ENCODE measurements around the gene SLC7A4.
"Not testable (repeated sequence)": the region's sequence is repeated elsewhere in the genome, so short reads cannot be mapped to it uniquely, and the experiment has no call there.

Gene SLC7A4

DNA sequence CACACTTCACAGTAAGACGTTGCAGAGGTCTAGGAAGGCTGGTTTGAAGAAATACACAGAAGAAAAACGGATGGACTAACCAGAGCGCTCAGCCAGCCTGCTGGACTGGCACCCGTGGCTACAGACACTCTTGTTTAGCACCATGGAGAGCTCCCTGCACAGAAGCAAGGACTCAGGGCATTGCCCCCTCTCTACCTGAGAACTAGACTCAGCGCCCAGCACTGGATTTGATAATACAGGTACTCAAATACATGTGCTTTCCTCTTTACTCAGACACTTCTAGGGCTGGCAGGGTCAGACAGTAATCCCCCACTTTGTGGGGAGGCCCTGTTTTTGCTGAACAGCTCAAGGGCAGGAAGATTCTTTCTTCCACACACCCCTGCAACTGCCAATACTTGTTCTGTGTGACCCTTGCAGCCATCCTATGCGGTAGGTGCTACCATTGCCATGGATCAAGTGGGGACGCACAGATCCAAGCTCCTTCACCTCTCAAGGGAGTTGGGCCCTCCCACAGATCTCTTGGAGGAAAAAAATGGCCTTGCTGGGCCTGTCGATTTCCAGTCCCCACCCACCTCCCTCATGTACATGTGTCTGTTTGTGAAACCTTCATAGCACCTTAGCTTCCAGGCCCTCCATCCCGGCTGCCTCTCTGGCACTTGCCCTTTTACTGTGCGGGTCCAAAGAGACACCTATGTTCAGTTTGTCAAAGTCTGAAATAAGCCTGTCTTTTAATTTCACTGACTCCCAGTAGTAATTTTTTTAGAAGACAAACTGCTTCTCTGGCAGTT is 22.5 kb downstream of the SLC7A4 start:
- Histone ChIP-seq H3K27me3 (no peaks in the 10 kb centered on the region), H3K36me3 (no peaks in the 10 kb centered on the region), H4K20me1 (peaks cover 0 to 9% (median 0%) of the 10 kb centered on the region in 11 experiments; a peak in 5 of 22 replicates), H3K4me2 (no peak overlapping the region), H3K9ac (no peak overlapping the region), H3K27ac (no peak overlapping the region), H3K4me1 (peaks cover 11 to 21% (median 17%) of the 10 kb centered on the region in 10 experiments), H3K4me3 (no peak overlapping the region), H3K9me3 (replicated peaks in 1 of 11) (no peaks in the 10 kb centered on the region)
- TF ChIP-seq Cebpa-rat (IDR thresholded peaks at IDR 0.05) = no peak

- H3K4me1 ChIP-seq = peaks cover 6 to 15% (median 10%) of the 10 kb centered on the region in 10 experiments; a peak in 19 of 20 replicates
- not testable (repeated sequence) for H3K4me2 ChIP-seq; H3K4me3 ChIP-seq; H3K27ac ChIP-seq; H3K36me3 ChIP-seq; H3K9ac ChIP-seq; H4K20me1 ChIP-seq; H3K9me3 ChIP-seq (replicated peaks in 1 of 11); H3K27me3 ChIP-seq
Measured at GRCh38 chr22:21009208-21009607, 23.2 kb downstream of the SLC7A4 start.

GRCh38 chr22:21003782-21004181 is 28.6 kb downstream of the SLC7A4 start:
- Histone ChIP-seq H3K4me3 (peak overlapping the region in 4 of 10 experiments; percentile 70 to 79 (median 77); a peak in 4 of 20 replicates), H3K27ac (no peak overlapping the region), H3K9me3 (replicated peaks in 1 of 11) (no peaks in the 10 kb centered on the region), H3K9ac (peak overlapping the region in 6 of 11 experiments; percentile 3 to 98 (median 95); a peak in 6 of 22 replicates), H3K4me1 (peaks cover 33 to 42% (median 37%) of the 10 kb centered on the region in 10 experiments), H3K27me3 (no peaks in the 10 kb centered on the region), H3K36me3 (peaks cover 12 to 20% (median 18%) of the 10 kb centered on the region in 11 experiments; a peak in 21 of 22 replicates), H4K20me1 (peaks cover 0 to 26% (median 21%) of the 10 kb centered on the region in 11 experiments; a peak in 17 of 22 replicates), H3K4me2 (peak overlapping the region; percentile 96 to 100 (median 99))
- no peak for TF ChIP-seq Cebpa-rat (IDR thresholded peaks at IDR 0.05)

- peak within 1 kb of the TSS; percentile 92 to 98 (median 96) for H3K27ac ChIP-seq
- H3K36me3 ChIP-seq = peaks cover 29 to 41% (median 38%) of the 10 kb centered on the region in 11 experiments; a peak in 21 of 22 replicates
- H3K9me3 ChIP-seq (replicated peaks in 1 of 11) = no peaks in the 10 kb centered on the region
- peak within 1 kb of the TSS; percentile 96 to 100 (median 99) for H3K4me2 ChIP-seq
- H3K4me1 ChIP-seq = peaks cover 33 to 43% (median 37%) of the 10 kb centered on the region in 10 experiments
- TF ChIP-seq Cebpa-rat (IDR thresholded peaks at IDR 0.05) = no peak
- peak within 1 kb of the TSS; percentile 62 to 82 (median 77) for H3K4me3 ChIP-seq
- peaks cover 0 to 46% (median 41%) of the 10 kb centered on the region in 11 experiments; a peak in 17 of 22 replicates for H4K20me1 ChIP-seq
- H3K9ac ChIP-seq = peak within 1 kb of the TSS; percentile 89 to 98 (median 95)
- H3K27me3 ChIP-seq = no peaks in the 10 kb centered on the region
Measured at GRCh38 chr22:21001601-21002325, 30.6 kb downstream of the SLC7A4 start, which contains the start of gene THAP7. Gene THAP7, minus strand, starts transcription at chr22:21002118. Its CDS starts 207 bp downstream, at chr22:21001911.

GRCh38 chr22:21000987-21001600 is 31.3 kb downstream of the SLC7A4 start:
- Histone ChIP-seq H3K4me1 (peaks cover 33 to 43% (median 37%) of the 10 kb centered on the region in 10 experiments), H3K27ac (peak overlapping the region; percentile 92 to 98 (median 96)), H3K36me3 (peaks cover 29 to 47% (median 44%) of the 10 kb centered on the region in 11 experiments; a peak in 21 of 22 replicates), H3K9me3 (replicated peaks in 1 of 11) (no peaks in the 10 kb centered on the region), H3K4me3 (peak overlapping the region; percentile 62 to 82 (median 77)), H3K27me3 (no peaks in the 10 kb centered on the region), H3K4me2 (peak overlapping the region; percentile 96 to 100 (median 99)), H3K9ac (peak overlapping the region; percentile 89 to 98 (median 95)), H4K20me1 (peaks cover 0 to 53% (median 44%) of the 10 kb centered on the region in 11 experiments; a peak in 18 of 22 replicates)
- TF ChIP-seq Cebpa-rat (IDR thresholded peaks at IDR 0.05) = no peak

DNA sequence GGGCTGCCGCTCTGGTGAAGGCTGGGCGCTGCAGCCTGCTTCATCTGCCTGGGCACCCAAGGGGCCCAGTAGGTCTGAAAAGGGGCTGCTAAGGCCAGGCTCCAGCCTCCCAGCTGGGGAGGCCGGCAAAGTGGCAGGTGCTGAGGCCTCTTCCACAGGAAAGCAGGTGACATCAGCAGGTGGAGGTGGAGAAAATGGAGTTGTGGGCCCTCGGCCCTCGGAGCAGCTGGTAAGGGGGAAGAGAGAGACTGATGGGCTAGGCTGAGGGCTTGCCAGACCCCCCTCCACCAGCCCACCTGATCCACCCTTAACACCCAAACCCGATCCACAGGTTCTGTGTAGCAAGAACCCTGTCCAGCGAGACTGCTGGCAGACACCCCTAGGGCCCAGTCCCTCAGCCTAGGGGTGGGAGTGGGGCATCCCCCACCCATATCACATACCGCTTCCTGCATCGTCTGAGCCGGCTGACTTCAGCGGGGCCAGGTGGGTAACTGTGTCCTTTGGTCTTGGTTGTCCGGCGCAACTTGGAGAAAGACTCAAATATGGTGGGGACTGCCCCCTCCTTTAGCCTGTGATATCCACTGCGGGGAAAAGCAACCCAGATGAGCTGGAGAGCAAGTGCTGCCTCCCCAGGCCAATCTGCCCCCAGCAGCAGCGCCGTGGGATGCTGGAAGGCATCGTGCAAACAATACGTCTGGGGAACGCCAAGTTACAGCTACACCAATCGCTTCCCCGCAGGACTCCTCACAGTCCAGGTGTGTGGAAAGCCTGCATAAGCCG is 32.0 kb downstream of the SLC7A4 start:
- H3K4me1 ChIP-seq = peaks cover 33 to 43% (median 37%) of the 10 kb centered on the region in 10 experiments
- no peak for TF ChIP-seq Cebpa-rat (IDR thresholded peaks at IDR 0.05)
- peak overlapping the region; percentile 62 to 82 (median 77) for H3K4me3 ChIP-seq
- H3K9me3 ChIP-seq (replicated peaks in 1 of 11) = no peaks in the 10 kb centered on the region
- H3K27me3 ChIP-seq = no peaks in the 10 kb centered on the region
- peak overlapping the region; percentile 96 to 100 (median 99) for H3K4me2 ChIP-seq
- H3K27ac ChIP-seq = peak overlapping the region; percentile 92 to 98 (median 96); a peak in 20 of 22 replicates
- H3K9ac ChIP-seq = peak overlapping the region; percentile 89 to 98 (median 95)
- H4K20me1 ChIP-seq = peaks cover 0 to 57% (median 46%) of the 10 kb centered on the region in 11 experiments; a peak in 18 of 22 replicates
- H3K36me3 ChIP-seq = peaks cover 29 to 53% (median 49%) of the 10 kb centered on the region in 11 experiments; a peak in 21 of 22 replicates

DNA sequence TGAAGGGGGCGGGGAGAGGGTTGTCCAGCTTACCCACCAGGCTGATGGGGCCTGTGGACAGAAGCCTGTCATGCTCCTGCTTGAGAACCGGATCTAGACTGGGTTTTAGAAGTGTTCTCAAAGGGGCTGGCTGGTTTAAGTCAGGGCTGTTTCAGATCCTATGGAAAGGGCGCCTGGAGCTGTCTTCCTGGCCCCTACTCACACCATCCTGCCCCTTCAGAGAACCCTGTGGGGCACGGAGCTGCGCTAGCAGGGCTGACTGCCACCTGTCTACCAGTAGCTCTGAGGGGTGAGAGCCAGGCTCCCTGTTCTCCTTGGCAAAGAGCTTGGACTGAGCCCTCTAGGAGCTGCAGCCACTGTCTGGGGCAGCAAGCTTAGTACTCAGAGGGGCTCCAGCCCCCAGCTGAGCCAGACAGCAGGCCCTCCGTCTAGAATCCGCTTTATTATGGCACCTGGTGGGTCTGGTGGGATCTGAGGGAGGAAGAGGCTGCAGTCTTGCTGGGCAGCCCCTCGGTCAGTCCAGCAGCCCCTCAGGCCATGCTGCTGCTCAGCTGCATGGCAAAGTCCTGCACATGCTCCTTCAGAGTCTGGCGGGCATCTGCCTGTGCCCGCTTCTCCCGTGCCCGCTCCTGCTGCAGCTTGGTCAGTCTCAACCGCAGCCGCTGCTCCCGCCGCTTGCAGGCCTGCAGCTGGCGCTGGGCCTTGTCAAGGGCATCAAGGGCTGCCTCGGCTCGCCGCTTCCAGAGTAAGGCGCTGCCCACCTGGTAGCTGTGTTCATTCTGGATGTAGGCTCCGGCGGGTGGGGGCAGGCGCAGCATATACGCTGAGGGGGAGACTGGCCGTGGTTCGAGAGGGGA is 32.8 kb downstream of the SLC7A4 start:
- peak overlapping the region in 6 of 10 experiments; percentile 62 to 82 (median 77); a peak in 8 of 20 replicates for H3K4me3 ChIP-seq
- H4K20me1 ChIP-seq = peaks cover 0 to 64% (median 49%) of the 10 kb centered on the region in 11 experiments; a peak in 18 of 22 replicates
- H3K27me3 ChIP-seq = no peaks in the 10 kb centered on the region
- peaks cover 33 to 43% (median 37%) of the 10 kb centered on the region in 10 experiments for H3K4me1 ChIP-seq
- TF ChIP-seq Cebpa-rat (IDR thresholded peaks at IDR 0.05) = no peak
- peak overlapping the region in 2 of 11 experiments; percentile 95 to 98; a peak in 3 of 22 replicates for H3K27ac ChIP-seq
- H3K9me3 ChIP-seq (replicated peaks in 1 of 11) = no peaks in the 10 kb centered on the region
- H3K9ac ChIP-seq = peak overlapping the region; percentile 89 to 98 (median 95)
- H3K36me3 ChIP-seq = peaks cover 29 to 61% (median 54%) of the 10 kb centered on the region in 11 experiments; a peak in 21 of 22 replicates
- peak overlapping the region; percentile 96 to 100 (median 99) for H3K4me2 ChIP-seq
